Upper lobe of left lung (tissue), 4 donors: ENCODE data around the gene MIPOL1.

Experiments used
- EP300 ChIP-seq, 4 donors: sonication (generic); formaldehyde crosslinking; IDR thresholded peaks; one replicate each; pipeline ENCODE4 v1.5.1; 2017; ENCODE audit warnings: antibody characterized with exemption in 4 of 4, control low read depth in 2 of 4
- POLR2A ChIP-seq, 4 donors: fragments of 450-650 bp; IDR thresholded peaks; one replicate each; pipeline ENCODE4 v1.5.1; 2016 to 2017; ENCODE audit warnings: antibody characterized with exemption in 4 of 4, mild to moderate bottlenecking in 2 of 4
- POLR2AphosphoS5 ChIP-seq, 2 donors: sonication (generic); formaldehyde crosslinking; IDR thresholded peaks; one replicate each; pipeline ENCODE4 v1.5.1; 2017; ENCODE audit warnings: antibody characterized with exemption in 2 of 2
- TF ChIP-seq, protein P1 (sequence below), 6 experiments: fragments of 450-650 bp in 4 of 6; fragments of 200-600 bp in 2 of 6; sonication (generic) in 2 of 6; IDR thresholded peaks; one replicate each; pipeline ENCODE4 v1.5.1; 2016 to 2019; ENCODE audit warnings: antibody characterized with exemption in 6 of 6

DNA sequence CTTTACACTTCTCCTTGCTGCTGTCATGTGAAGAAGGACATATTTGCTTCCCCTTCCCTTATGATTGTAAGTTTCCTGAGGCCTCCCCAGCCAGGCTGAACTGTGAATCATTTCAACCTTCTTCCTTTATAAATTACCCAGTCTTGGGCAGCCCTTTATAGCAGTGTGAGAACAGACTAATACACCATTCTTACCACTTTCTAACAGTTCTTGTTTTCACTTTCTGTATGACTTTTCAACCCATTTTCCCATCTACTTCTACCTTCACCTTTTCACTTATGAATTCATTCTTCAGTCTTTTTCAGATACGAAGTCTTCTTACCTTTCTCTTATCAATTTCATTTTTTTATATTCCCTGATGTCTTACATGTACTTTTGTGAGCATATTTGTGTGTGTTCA lies 342.3 kb downstream of the MIPOL1 start:
- TF ChIP-seq, protein P1, sequence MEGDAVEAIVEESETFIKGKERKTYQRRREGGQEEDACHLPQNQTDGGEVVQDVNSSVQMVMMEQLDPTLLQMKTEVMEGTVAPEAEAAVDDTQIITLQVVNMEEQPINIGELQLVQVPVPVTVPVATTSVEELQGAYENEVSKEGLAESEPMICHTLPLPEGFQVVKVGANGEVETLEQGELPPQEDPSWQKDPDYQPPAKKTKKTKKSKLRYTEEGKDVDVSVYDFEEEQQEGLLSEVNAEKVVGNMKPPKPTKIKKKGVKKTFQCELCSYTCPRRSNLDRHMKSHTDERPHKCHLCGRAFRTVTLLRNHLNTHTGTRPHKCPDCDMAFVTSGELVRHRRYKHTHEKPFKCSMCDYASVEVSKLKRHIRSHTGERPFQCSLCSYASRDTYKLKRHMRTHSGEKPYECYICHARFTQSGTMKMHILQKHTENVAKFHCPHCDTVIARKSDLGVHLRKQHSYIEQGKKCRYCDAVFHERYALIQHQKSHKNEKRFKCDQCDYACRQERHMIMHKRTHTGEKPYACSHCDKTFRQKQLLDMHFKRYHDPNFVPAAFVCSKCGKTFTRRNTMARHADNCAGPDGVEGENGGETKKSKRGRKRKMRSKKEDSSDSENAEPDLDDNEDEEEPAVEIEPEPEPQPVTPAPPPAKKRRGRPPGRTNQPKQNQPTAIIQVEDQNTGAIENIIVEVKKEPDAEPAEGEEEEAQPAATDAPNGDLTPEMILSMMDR (IDR thresholded peaks at IDR 0.05): no peak
- no peak for TF ChIP-seq POLR2AphosphoS5 (IDR thresholded peaks at IDR 0.05)
- TF ChIP-seq POLR2A (IDR thresholded peaks at IDR 0.05): no peak
- TF ChIP-seq EP300 (IDR thresholded peaks at IDR 0.05): no peak
